ENCODE data around the gene COL18A1.

COL18A1 gene

GRCh38 chr21:45534636-45535331, 129.8 kb downstream of the COL18A1 start:
- TF ChIP-seq TSHZ2 (CRISPR knock-in tag; IDR thresholded peaks at IDR 0.05) (no peak), BACH2 (CRISPR knock-in tag; IDR thresholded peaks at IDR 0.05; ENCODE audit: borderline replicate concordance) (no peak), ZNF8 (CRISPR knock-in tag; IDR thresholded peaks at IDR 0.05) (no peak), CSDC2 (CRISPR knock-in tag; IDR thresholded peaks at IDR 0.05) (no peak), ZFP30 (CRISPR knock-in tag; IDR thresholded peaks at IDR 0.05) (no peak), ZNF565 (CRISPR knock-in tag; conservative IDR thresholded peaks at IDR 0.05; ENCODE audit: low read depth) (no peak), ISL1 (CRISPR knock-in tag; IDR thresholded peaks at IDR 0.05) (no peak)
- no peak; the same call in 2 of the 3 replicates for ATAC-seq

GRCh38 chr21:45535341-45536081, 130.5 kb downstream of the COL18A1 start:
- no peak for TF ChIP-seq OSR1 (CRISPR knock-in tag; IDR thresholded peaks at IDR 0.05)
- TF ChIP-seq CREB5 (CRISPR knock-in tag; IDR thresholded peaks at IDR 0.05; ENCODE audit: low read depth): no peak
- no peak for TF ChIP-seq ZNF70 (CRISPR knock-in tag; IDR thresholded peaks at IDR 0.05)
- no peak for TF ChIP-seq TCF4 (CRISPR knock-in tag; IDR thresholded peaks at IDR 0.05; ENCODE audit: borderline replicate concordance)
- no peak for TF ChIP-seq ZNF565 (CRISPR knock-in tag; conservative IDR thresholded peaks at IDR 0.05; ENCODE audit: low read depth)
- no peak for TF ChIP-seq ZFP30 (CRISPR knock-in tag; IDR thresholded peaks at IDR 0.05)
- TF ChIP-seq PATZ1 (CRISPR knock-in tag; IDR thresholded peaks at IDR 0.05; ENCODE audit: borderline replicate concordance): no peak

GRCh38 chr21:45536301-45537081, 131.5 kb downstream of the COL18A1 start:
- no peak for ATAC-seq

More at GRCh38 chr21:45535341-45536081, 130.5 kb downstream of the COL18A1 start:
- no peak for ATAC-seq

More at GRCh38 chr21:45536301-45537081, 131.5 kb downstream of the COL18A1 start:
- no peak for TF ChIP-seq ZNF565 (CRISPR knock-in tag; conservative IDR thresholded peaks at IDR 0.05; ENCODE audit: low read depth)
- TF ChIP-seq CSDC2 (CRISPR knock-in tag; IDR thresholded peaks at IDR 0.05): no peak
- TF ChIP-seq ZNF8 (CRISPR knock-in tag; IDR thresholded peaks at IDR 0.05): no peak
- no peak for TF ChIP-seq ZFP30 (CRISPR knock-in tag; IDR thresholded peaks at IDR 0.05)
- no peak for TF ChIP-seq POU6F1 (CRISPR knock-in tag; IDR thresholded peaks at IDR 0.05; ENCODE audit: borderline replicate concordance, low read depth)
- no peak for TF ChIP-seq CSRNP3 (CRISPR knock-in tag; IDR thresholded peaks at IDR 0.05)
- TF ChIP-seq OSR1 (CRISPR knock-in tag; IDR thresholded peaks at IDR 0.05): no peak
- TF ChIP-seq PPARA (CRISPR knock-in tag; IDR thresholded peaks at IDR 0.05; ENCODE audit: borderline replicate concordance): no peak
- TF ChIP-seq PATZ1 (CRISPR knock-in tag; IDR thresholded peaks at IDR 0.05; ENCODE audit: borderline replicate concordance): no peak
- no peak for TF ChIP-seq GLIS3 (CRISPR knock-in tag; IDR thresholded peaks at IDR 0.05)
- no peak for TF ChIP-seq SNAI2 (CRISPR knock-in tag; IDR thresholded peaks at IDR 0.05)
- no peak for TF ChIP-seq ESRRG (CRISPR knock-in tag; IDR thresholded peaks at IDR 0.05)
- TF ChIP-seq CREB5 (CRISPR knock-in tag; IDR thresholded peaks at IDR 0.05; ENCODE audit: low read depth): no peak
- no peak for TF ChIP-seq RARB (CRISPR knock-in tag; IDR thresholded peaks at IDR 0.05)
- TF ChIP-seq ZNF70 (CRISPR knock-in tag; IDR thresholded peaks at IDR 0.05): no peak
- TF ChIP-seq ISL1 (CRISPR knock-in tag; IDR thresholded peaks at IDR 0.05): no peak
- no peak for TF ChIP-seq BACH2 (CRISPR knock-in tag; IDR thresholded peaks at IDR 0.05; ENCODE audit: borderline replicate concordance)
- no peak for TF ChIP-seq ZFP3 (CRISPR knock-in tag; IDR thresholded peaks at IDR 0.05)
